Kidney (tissue), 14 donors: ENCODE results near the gene TRPM5. TPM values are rescaled to one million over a fixed set of nuclear protein-coding genes. Genes with fewer than 3 reads are reported as not detected.

Source experiments
- DNase-seq, 5 donors: peaks; one replicate each; pipeline ENCODE4 v3.0.0-alpha.2; 2013 to 2020
- FAIRE-seq: peaks from 2 replicates; lab custom pipeline; 2012; peaks lifted over from hg19 to GRCh38; lab: Jason Lieb, UNC
- H3K27ac ChIP-seq, 2 donors: one replicate each; pipeline ENCODE4 v1.7.0; 2013; ENCODE audit warnings: low read depth in 2 of 2, low read length in 2 of 2, inconsistent platforms in 1 of 2
- H3K27me3 ChIP-seq: one replicate; pipeline ENCODE4 v1.7.1; 2013; ENCODE audit warnings: low read length, inconsistent platforms; ENCODE audit not compliant: control insufficient read depth, insufficient read depth
- H3K36me3 ChIP-seq, 3 donors: one replicate each; pipeline versions ENCODE4 v1.7.0 to v1.7.1; 2013; ENCODE audit warnings: low read length in 3 of 3, control low read depth in 1 of 3, inconsistent platforms in 1 of 3; ENCODE audit not compliant: insufficient read depth in 3 of 3, control insufficient read depth in 2 of 3
- H3K4me1 ChIP-seq, 3 donors: one replicate each; pipeline versions ENCODE4 v1.7.0 to v1.7.1; 2013; ENCODE audit warnings: low read length in 3 of 3, inconsistent platforms in 1 of 3, low read depth in 1 of 3; ENCODE audit not compliant: control insufficient read depth in 2 of 3, insufficient read depth in 2 of 3
- H3K4me3 ChIP-seq, 3 donors: one replicate each; pipeline versions ENCODE4 v1.7.0 to v1.8.1; 2013; ENCODE audit warnings: low read length in 3 of 3, control low read depth in 1 of 3, inconsistent platforms in 1 of 3
- H3K9ac ChIP-seq, 3 donors: one replicate each; pipeline versions ENCODE4 v1.7.0 to v1.7.1; 2013; ENCODE audit warnings: low read length in 3 of 3, control low read depth in 1 of 3, inconsistent platforms in 1 of 3
- H3K9me3 ChIP-seq, 3 donors: one replicate each; pipeline versions ENCODE4 v1.7.0 to v1.7.1; 2013; ENCODE audit warnings: low read length in 3 of 3, control low read depth in 1 of 3, inconsistent platforms in 1 of 3; ENCODE audit not compliant: control insufficient read depth in 2 of 3, insufficient read depth in 1 of 3
- intact Hi-C: fragments of 100-400 bp; cut with DNase I; formaldehyde crosslinking; loops from one replicate; pipeline ENCODE4 v1.11.1; 2022
- polyA plus RNA-seq: library from polyadenylated mRNA; stranded (reverse); fragments of 350-450 nt; fragmentation: Illumina TruSeq; extraction: RNeasy Lipid Tissue Mini Kit (QIAGEN cat#74804); gene quantifications from one replicate; pipeline ENCODE4 v1.2.3, GENCODE V29; 2014; ENCODE audit warnings: low read depth, low replicate concordance; ENCODE audit not compliant: insufficient read depth
- total RNA-seq: library from RNA; stranded (reverse); fragmentation: NEBNext Ultra II Directional; extraction: Animal tissue kit (Norgen Biotek cat#: 25700); gene quantifications from one replicate; pipeline ENCODE4 v1.2.1, GENCODE V29; 2021
- TF ChIP-seq, protein P1 (sequence below): IDR thresholded peaks from 3 replicates; pipeline ENCODE4 v1.5.1; 2012; ENCODE audit warnings: mild to moderate bottlenecking, moderate library complexity, borderline replicate concordance; ENCODE audit not compliant: insufficient read depth; ENCODE audit errors: extremely low read depth
- donor health status: control.
- donor health status: control.
- donor health status: control.
- donor health status: control.
- donor health status: control.
- donor health status: DM: yes; HTN: yes; CAD: no.
- donor health status: Normal renal cell carcinoma (clear cell type).

TRPM5 gene
- total and polyA plus RNA-seq, 2 donors from 2014 or later: 0.25 to 0.69 TPM

DNA sequence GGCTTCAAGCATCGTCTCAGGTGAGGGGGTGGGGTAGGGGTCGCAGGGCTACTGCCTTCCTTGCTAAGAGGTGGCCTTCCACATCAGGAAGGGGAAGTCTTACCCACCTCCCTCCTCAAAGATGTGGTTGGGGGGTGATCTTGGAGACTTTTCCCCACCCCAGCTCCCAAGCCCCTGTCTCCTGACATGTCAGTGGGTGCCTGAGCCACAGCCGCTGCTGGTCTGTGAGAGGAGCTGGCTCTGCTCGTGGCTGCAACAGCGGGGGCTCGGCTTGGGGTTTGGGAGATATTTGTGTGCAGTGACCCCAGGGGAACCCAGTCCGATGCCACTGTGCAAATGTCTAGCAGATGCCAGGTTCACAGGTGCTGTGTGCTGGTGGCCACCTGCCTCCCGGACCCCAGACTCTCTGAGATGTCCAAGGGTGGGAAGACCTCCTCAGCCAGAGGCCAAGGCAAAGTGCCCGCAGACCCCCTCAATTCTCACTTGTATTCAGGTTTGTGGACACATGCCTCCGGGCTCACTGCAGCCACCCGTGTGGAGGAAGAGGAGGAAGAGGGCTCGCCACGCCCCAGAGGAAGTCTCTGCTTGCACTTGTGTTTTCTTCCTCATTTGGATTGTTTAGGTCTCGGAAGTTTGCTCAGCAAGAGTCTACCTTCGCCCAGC lies 2.4 kb upstream of the TRPM5 start:
- DNase-seq (peak in 1 of 5 donors; percentile 76), FAIRE-seq (no peak)
- H3K36me3 ChIP-seq: no peaks in the 10 kb centered on the region
- peaks cover 3% of the 10 kb centered on the region for H3K27me3 ChIP-seq
- H3K9me3 ChIP-seq: no peaks in the 10 kb centered on the region
- intact Hi-C loops: no loop called here
- H3K9ac ChIP-seq: peak overlapping the region in 1 of 3 donors; percentile 48
- peaks cover 0 to 27% (median 6%) of the 10 kb centered on the region in 3 donors for H3K4me1 ChIP-seq
- peak overlapping the region in 1 of 3 donors; percentile 69 for H3K4me3 ChIP-seq
- no peak overlapping the region for H3K27ac ChIP-seq
- TF ChIP-seq, protein P1, sequence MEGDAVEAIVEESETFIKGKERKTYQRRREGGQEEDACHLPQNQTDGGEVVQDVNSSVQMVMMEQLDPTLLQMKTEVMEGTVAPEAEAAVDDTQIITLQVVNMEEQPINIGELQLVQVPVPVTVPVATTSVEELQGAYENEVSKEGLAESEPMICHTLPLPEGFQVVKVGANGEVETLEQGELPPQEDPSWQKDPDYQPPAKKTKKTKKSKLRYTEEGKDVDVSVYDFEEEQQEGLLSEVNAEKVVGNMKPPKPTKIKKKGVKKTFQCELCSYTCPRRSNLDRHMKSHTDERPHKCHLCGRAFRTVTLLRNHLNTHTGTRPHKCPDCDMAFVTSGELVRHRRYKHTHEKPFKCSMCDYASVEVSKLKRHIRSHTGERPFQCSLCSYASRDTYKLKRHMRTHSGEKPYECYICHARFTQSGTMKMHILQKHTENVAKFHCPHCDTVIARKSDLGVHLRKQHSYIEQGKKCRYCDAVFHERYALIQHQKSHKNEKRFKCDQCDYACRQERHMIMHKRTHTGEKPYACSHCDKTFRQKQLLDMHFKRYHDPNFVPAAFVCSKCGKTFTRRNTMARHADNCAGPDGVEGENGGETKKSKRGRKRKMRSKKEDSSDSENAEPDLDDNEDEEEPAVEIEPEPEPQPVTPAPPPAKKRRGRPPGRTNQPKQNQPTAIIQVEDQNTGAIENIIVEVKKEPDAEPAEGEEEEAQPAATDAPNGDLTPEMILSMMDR: no peak

DNA sequence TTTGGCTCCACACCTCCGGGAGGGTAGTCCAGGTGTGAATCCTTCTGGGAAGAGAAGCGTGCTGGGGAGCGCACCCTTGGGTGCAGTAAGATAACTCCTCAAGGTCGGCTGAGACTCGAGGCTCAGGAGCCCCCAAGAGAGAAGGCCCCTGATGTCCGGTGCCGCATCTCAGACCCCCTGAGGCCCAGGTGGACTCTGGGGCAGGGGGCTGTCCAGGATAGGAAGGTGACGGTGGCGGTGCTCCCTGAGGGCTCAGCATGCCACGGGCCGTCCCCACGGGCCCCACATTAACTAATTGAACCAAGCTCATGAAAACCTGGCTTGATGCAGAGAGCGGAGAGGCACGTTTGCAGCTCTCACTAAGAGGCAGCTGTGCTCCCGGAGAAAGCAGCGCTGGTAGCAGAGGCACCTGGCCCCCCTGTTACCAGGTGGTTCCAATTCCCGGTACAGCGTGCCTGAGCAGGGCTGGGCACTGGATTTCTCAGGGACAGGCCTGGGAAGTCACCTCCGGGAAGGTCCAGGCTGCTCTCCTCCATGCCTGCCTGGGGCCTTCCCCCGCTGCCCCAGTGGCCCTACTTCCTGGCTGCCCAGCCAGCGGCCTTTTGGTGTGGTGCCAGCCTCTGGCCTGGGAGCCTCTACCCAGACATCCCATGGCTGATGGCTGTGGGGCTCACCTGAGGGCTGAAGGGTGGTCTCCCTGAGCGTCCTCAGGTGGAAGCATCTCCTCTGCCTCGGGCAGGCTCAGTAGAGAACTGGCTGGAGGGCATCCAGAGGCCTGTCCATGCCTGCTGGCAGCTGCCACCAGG lies 1.6 kb upstream of the TRPM5 start:
- Histone ChIP-seq H3K4me3 (peak overlapping the region in 2 of 3 donors; percentile 56 to 69), H3K36me3 (no peaks in the 10 kb centered on the region), H3K9me3 (no peaks in the 10 kb centered on the region), H3K27me3 (peaks cover 3% of the 10 kb centered on the region), H3K9ac (peak overlapping the region in 1 of 3 donors; percentile 48), H3K27ac (peak overlapping the region; percentile 47 to 57), H3K4me1 (peaks cover 0 to 27% (median 6%) of the 10 kb centered on the region in 3 donors)
- TF ChIP-seq, protein P1: no peak
- no peak for FAIRE-seq
- DNase-seq: peak in 1 of 5 donors; percentile 86
- intact Hi-C loops: no loop called here

- H3K4me1 ChIP-seq: peaks cover 0 to 27% (median 6%) of the 10 kb centered on the region in 3 donors
- DNase-seq (peak in 3 of 5 donors; percentile 65 to 91 (median 74)), FAIRE-seq (no peak)
- peak within 1 kb of the TSS; percentile 47 to 57 for H3K27ac ChIP-seq
- peak within 1 kb of the TSS; percentile 6 to 69 (median 56) for H3K4me3 ChIP-seq
- no peaks in the 10 kb centered on the region for H3K9me3 ChIP-seq
- intact Hi-C loops: no loop called here
- TF ChIP-seq, protein P1: peak; percentile 11
- H3K36me3 ChIP-seq: no peaks in the 10 kb centered on the region
- peaks cover 3% of the 10 kb centered on the region for H3K27me3 ChIP-seq
- peak within 1 kb of the TSS in 1 of 3 donors; percentile 48 for H3K9ac ChIP-seq
Observed at GRCh38 chr11:2444821-2445745, 769 bp upstream of the TRPM5 start, which contains the start of gene KCNQ1. Gene KCNQ1 (plus strand): TSS chr11:2445008. CDS start chr11:2445099, 91 bp downstream.
